Measurements from ENCODE around the gene DCDC2.

DNA sequence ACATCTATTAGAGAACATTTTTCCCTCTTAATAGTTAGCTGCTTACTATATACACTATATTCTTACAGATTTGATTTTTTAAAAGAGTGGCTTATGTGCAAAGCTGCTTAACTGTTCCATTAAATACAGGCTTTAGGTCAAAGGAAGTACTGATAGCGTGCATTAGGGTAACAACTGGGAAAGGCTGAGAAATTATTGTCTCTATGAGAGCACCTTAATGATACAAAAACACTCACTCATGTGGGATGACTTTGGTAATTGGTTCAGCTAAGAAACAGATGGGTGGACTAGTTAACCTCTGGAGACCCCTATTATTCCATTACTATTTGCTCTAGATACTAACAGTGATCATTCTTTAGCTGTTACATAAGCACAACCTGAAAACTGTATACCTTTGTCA is 4.0 kb downstream of the DCDC2 start:
- no peak for TF ChIP-seq CTCF (IDR thresholded peaks at IDR 0.05)
- no peak for TF ChIP-seq EP300 (IDR thresholded peaks at IDR 0.05)

Data from ovary (tissue), 3 donors.